HepG2 (cell line): ENCODE data around the gene AGTPBP1. TPM values are rescaled to one million over a fixed set of nuclear protein-coding genes. Genes with fewer than 3 reads are reported as not detected.

Experiments
- ASH2L ChIP-seq: fragments of 300-600, 200-600 bp; sonication (generic); IDR thresholded peaks from 2 replicates; pipeline ENCODE4 v1.7.0; 2017; ENCODE audit warnings: low read depth, mild to moderate bottlenecking, moderate library complexity, mixed read lengths, low read length; ENCODE audit not compliant: insufficient read length
- CEBPG ChIP-seq: IDR thresholded peaks from 2 replicates; pipeline ENCODE4 v1.6.1; 2016
- HES4 ChIP-seq: sonication (generic); formaldehyde crosslinking; IDR thresholded peaks from 2 replicates; pipeline ENCODE4 v1.9.0; 2021; ENCODE audit warnings: mild to moderate bottlenecking, missing genetic modification reagents, borderline replicate concordance
- IKZF4 ChIP-seq: sonication (generic); formaldehyde crosslinking; IDR thresholded peaks from 2 replicates; pipeline ENCODE4 v1.5.1; 2020; ENCODE audit warnings: borderline replicate concordance, mild to moderate bottlenecking, low read depth, missing genetic modification reagents; ENCODE audit errors: not compliant biosample characterization
- SIX1 ChIP-seq: sonication (generic); formaldehyde crosslinking; IDR thresholded peaks from 2 replicates; pipeline ENCODE4 v1.4.0; 2020; ENCODE audit warnings: missing genetic modification reagents, borderline replicate concordance
- SMAD9 ChIP-seq: sonication (generic); formaldehyde crosslinking; IDR thresholded peaks from 2 replicates; pipeline ENCODE4 v1.5.1; 2020; ENCODE audit warnings: mild to moderate bottlenecking, missing genetic modification reagents
- SP1 ChIP-seq, 2 experiments: fragments of 450-650 bp in 1 of 2; sonication (generic) in 1 of 2; formaldehyde crosslinking in 1 of 2; IDR thresholded peaks; 2 replicates each; pipeline versions ENCODE4 v1.4.0 to v1.6.1; 2016 to 2020; ENCODE audit warnings: missing genetic modification reagents in 1 of 2
- ZMYM4 ChIP-seq: sonication (generic); formaldehyde crosslinking; IDR thresholded peaks from 2 replicates; pipeline ENCODE4 v1.8.1; 2023; ENCODE audit warnings: mild to moderate bottlenecking, missing genetic modification reagents
- ZNF790 ChIP-seq: sonication (generic); formaldehyde crosslinking; IDR thresholded peaks from 2 replicates; pipeline ENCODE4 v1.8.0; 2022; ENCODE audit warnings: missing genetic modification reagents, mild to moderate bottlenecking, borderline replicate concordance
- ZNF891 ChIP-seq: sonication (generic); formaldehyde crosslinking; IDR thresholded peaks from 2 replicates; pipeline ENCODE4 v1.5.0; 2020; ENCODE audit warnings: mild to moderate bottlenecking, missing genetic modification reagents
- ZSCAN31 ChIP-seq: sonication (generic); formaldehyde crosslinking; IDR thresholded peaks from 2 replicates; pipeline ENCODE4 v1.5.0; 2020; ENCODE audit warnings: low read depth, mild to moderate bottlenecking, missing genetic modification reagents
- polyA plus RNA-seq, 8 experiments: library from polyadenylated mRNA; depleted of rRNA in 3 of 8; stranded (reverse) in 7 of 8; unstranded in 1 of 8; fragments of >200 nt; fragmentation: Illumina TruSeq in 4 of 8; extraction: Trizol in 4 of 8; gene quantifications; 2 replicates each; pipeline versions ENCODE4 v1.2.1 to v1.2.3, GENCODE V29; 2011 to 2016; ENCODE audit warnings: low read depth in 4 of 8, missing spikeins in 1 of 8, mixed read lengths in 1 of 8; ENCODE audit not compliant: insufficient read depth in 1 of 8
- total RNA-seq, 5 experiments: library from RNA; depleted of rRNA; stranded (reverse); fragments of >200 nt; fragmentation: Illumina TruSeq; extraction: Trizol; gene quantifications; 2 replicates each; pipeline ENCODE4 v1.2.3, GENCODE V29; 2016; ENCODE audit warnings: low read depth in 1 of 5
- TF ChIP-seq, protein P1 (sequence below): sonication (generic); formaldehyde crosslinking; IDR thresholded peaks from 2 replicates; pipeline ENCODE4 v1.5.0; 2020; ENCODE audit warnings: mild to moderate bottlenecking, missing genetic modification reagents, borderline replicate concordance
- TF ChIP-seq, protein P2 (sequence below): IDR thresholded peaks from 2 replicates; pipeline ENCODE4 v1.6.1; 2016; ENCODE audit warnings: low read depth, control low read depth
- TF ChIP-seq, protein P3 (sequence below): sonication (generic); formaldehyde crosslinking; IDR thresholded peaks from 2 replicates; pipeline ENCODE4 v1.5.0; 2020; ENCODE audit warnings: mild to moderate bottlenecking, missing genetic modification reagents
- TF ChIP-seq, protein P4 (sequence below): sonication (generic); formaldehyde crosslinking; IDR thresholded peaks from 2 replicates; pipeline ENCODE4 v1.4.0; 2020; ENCODE audit warnings: mild to moderate bottlenecking, missing genetic modification reagents

The AGTPBP1 gene
- total and polyA plus RNA-seq, 2 of the 13 experiments (the other 11 are each of a cell fraction or from before 2014, with no cell fraction given), result 9.7 to 22.3 TPM

DNA sequence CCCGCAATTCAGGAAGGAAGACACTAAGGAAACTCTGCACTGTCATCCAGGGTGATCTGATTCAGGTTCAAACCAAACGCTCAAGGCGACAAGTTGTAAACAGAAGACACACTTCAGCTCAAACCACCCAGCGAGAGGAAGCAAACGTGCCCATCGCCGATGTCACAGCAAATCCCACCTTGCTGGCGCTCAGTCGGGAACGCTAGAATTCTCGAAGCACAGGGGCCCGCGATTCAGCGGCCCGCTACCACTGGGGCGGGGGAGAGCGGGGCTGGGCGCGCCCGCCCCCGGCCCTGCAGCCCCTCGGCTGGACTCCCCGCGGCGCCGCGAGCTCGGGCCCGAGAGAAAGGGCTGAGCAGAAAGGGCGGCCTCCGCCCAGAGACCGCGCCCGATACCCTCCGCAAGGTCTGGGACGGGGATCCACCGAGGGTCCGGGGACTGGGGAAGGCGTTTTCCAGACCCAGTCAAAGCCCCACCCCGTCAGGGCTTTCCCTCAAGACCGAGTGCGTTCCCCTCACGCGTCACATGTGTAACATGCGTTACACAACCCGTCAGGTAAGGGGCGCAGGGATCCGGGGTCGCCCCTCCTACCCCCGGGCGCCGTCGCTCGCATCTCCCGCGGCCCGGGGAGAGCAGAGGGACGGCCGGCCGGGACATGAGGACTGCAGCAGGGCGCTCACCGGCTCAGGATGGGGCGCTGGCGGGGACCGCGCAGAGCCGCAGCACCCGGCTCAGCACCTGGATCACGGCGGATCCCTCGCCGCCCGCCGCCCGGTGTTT is 469 bp downstream of the AGTPBP1 start (continued):
- TF ChIP-seq, protein P1, sequence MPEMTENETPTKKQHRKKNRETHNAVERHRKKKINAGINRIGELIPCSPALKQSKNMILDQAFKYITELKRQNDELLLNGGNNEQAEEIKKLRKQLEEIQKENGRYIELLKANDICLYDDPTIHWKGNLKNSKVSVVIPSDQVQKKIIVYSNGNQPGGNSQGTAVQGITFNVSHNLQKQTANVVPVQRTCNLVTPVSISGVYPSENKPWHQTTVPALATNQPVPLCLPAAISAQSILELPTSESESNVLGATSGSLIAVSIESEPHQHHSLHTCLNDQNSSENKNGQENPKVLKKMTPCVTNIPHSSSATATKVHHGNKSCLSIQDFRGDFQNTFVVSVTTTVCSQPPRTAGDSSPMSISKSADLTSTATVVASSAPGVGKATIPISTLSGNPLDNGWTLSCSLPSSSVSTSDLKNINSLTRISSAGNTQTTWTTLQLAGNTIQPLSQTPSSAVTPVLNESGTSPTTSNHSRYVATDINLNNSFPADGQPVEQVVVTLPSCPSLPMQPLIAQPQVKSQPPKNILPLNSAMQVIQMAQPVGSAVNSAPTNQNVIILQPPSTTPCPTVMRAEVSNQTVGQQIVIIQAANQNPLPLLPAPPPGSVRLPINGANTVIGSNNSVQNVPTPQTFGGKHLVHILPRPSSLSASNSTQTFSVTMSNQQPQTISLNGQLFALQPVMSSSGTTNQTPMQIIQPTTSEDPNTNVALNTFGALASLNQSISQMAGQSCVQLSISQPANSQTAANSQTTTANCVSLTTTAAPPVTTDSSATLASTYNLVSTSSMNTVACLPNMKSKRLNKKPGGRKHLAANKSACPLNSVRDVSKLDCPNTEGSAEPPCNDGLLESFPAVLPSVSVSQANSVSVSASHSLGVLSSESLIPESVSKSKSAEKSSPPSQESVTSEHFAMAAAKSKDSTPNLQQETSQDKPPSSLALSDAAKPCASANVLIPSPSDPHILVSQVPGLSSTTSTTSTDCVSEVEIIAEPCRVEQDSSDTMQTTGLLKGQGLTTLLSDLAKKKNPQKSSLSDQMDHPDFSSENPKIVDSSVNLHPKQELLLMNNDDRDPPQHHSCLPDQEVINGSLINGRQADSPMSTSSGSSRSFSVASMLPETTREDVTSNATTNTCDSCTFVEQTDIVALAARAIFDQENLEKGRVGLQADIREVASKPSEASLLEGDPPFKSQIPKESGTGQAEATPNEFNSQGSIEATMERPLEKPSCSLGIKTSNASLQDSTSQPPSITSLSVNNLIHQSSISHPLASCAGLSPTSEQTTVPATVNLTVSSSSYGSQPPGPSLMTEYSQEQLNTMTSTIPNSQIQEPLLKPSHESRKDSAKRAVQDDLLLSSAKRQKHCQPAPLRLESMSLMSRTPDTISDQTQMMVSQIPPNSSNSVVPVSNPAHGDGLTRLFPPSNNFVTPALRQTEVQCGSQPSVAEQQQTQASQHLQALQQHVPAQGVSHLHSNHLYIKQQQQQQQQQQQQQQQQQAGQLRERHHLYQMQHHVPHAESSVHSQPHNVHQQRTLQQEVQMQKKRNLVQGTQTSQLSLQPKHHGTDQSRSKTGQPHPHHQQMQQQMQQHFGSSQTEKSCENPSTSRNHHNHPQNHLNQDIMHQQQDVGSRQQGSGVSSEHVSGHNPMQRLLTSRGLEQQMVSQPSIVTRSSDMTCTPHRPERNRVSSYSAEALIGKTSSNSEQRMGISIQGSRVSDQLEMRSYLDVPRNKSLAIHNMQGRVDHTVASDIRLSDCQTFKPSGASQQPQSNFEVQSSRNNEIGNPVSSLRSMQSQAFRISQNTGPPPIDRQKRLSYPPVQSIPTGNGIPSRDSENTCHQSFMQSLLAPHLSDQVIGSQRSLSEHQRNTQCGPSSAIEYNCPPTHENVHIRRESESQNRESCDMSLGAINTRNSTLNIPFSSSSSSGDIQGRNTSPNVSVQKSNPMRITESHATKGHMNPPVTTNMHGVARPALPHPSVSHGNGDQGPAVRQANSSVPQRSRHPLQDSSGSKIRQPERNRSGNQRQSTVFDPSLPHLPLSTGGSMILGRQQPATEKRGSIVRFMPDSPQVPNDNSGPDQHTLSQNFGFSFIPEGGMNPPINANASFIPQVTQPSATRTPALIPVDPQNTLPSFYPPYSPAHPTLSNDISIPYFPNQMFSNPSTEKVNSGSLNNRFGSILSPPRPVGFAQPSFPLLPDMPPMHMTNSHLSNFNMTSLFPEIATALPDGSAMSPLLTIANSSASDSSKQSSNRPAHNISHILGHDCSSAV (CRISPR knock-in tag), result no peak
- TF ChIP-seq, protein P2, sequence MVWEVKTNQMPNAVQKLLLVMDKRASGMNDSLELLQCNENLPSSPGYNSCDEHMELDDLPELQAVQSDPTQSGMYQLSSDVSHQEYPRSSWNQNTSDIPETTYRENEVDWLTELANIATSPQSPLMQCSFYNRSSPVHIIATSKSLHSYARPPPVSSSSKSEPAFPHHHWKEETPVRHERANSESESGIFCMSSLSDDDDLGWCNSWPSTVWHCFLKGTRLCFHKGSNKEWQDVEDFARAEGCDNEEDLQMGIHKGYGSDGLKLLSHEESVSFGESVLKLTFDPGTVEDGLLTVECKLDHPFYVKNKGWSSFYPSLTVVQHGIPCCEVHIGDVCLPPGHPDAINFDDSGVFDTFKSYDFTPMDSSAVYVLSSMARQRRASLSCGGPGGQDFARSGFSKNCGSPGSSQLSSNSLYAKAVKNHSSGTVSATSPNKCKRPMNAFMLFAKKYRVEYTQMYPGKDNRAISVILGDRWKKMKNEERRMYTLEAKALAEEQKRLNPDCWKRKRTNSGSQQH (CRISPR knock-in tag), result no peak
- TF ChIP-seq, protein P3, sequence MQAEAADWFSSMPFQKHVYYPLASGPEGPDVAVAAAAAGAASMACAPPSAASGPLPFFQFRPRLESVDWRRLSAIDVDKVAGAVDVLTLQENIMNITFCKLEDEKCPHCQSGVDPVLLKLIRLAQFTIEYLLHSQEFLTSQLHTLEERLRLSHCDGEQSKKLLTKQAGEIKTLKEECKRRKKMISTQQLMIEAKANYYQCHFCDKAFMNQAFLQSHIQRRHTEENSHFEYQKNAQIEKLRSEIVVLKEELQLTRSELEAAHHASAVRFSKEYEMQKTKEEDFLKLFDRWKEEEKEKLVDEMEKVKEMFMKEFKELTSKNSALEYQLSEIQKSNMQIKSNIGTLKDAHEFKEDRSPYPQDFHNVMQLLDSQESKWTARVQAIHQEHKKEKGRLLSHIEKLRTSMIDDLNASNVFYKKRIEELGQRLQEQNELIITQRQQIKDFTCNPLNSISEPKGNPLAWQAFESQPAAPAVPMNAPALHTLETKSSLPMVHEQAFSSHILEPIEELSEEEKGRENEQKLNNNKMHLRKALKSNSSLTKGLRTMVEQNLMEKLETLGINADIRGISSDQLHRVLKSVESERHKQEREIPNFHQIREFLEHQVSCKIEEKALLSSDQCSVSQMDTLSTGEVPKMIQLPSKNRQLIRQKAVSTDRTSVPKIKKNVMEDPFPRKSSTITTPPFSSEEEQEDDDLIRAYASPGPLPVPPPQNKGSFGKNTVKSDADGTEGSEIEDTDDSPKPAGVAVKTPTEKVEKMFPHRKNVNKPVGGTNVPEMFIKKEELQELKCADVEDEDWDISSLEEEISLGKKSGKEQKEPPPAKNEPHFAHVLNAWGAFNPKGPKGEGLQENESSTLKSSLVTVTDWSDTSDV (CRISPR knock-in tag), result no peak
- TF ChIP-seq HES4 (CRISPR knock-in tag) (0 out of 2 replicates have a peak, but pooled peaks have one; percentile 44), CEBPG (CRISPR knock-in tag) (peak; percentile 40; the same call in 1 of the 2 replicates), SMAD9 (CRISPR knock-in tag) (no peak), ZMYM4 (peak; percentile 38; the same call in 1 of the 2 replicates), SP1 (IDR thresholded peaks at IDR 0.05) (no peak), SP1 (CRISPR knock-in tag; IDR thresholded peaks at IDR 0.05) (no peak), SIX1 (no peak), IKZF4 (CRISPR knock-in tag) (no peak), ZNF891 (CRISPR knock-in tag) (peak; percentile 68), ZNF790 (CRISPR knock-in tag) (peak; percentile 47; the same call in 1 of the 2 replicates), ZSCAN31 (no peak), ASH2L (peak; percentile 82)
- TF ChIP-seq, protein P4, sequence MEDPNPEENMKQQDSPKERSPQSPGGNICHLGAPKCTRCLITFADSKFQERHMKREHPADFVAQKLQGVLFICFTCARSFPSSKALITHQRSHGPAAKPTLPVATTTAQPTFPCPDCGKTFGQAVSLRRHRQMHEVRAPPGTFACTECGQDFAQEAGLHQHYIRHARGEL (CRISPR knock-in tag), result no peak
